HUES48 (cell line): Measurements from ENCODE around the gene CD93.

ENCODE experiments used
- H3K27ac ChIP-seq: one replicate; pipeline ENCODE4 v1.7.0; 2013; ENCODE audit warnings: low read depth, low read length, inconsistent platforms
- H3K27me3 ChIP-seq: 2 replicates; pipeline ENCODE4 v1.6.1; 2013; ENCODE audit warnings: mild to moderate bottlenecking, low read length; ENCODE audit not compliant: control insufficient read depth, insufficient read depth
- H3K36me3 ChIP-seq: 2 replicates; pipeline ENCODE4 v1.6.1; 2013; ENCODE audit warnings: low read length; ENCODE audit not compliant: control insufficient read depth, insufficient read depth
- H3K4me1 ChIP-seq: 2 replicates; pipeline ENCODE4 v1.6.1; 2013; ENCODE audit warnings: mild to moderate bottlenecking, low read length; ENCODE audit not compliant: control insufficient read depth, insufficient read depth
- H3K4me3 ChIP-seq: 2 replicates; pipeline ENCODE4 v1.5.1; 2013; ENCODE audit warnings: mild to moderate bottlenecking, low read depth, low read length
- H3K9ac ChIP-seq: 2 replicates; pipeline ENCODE4 v1.6.1; 2013; ENCODE audit warnings: mild to moderate bottlenecking, low read depth, low read length, moderate library complexity
- H3K9me3 ChIP-seq: 2 replicates; pipeline ENCODE4 v1.6.1; 2013; ENCODE audit warnings: low read length; ENCODE audit not compliant: control insufficient read depth, insufficient read depth

The CD93 gene

GRCh38 chr20:23097636-23098580 is 11.8 kb upstream of the CD93 start:
- H3K4me3 ChIP-seq, result no peak overlapping the region

GRCh38 chr20:23096986-23097520 is 10.9 kb upstream of the CD93 start:
- H3K27ac ChIP-seq, result no peak overlapping the region
- H3K4me3 ChIP-seq, result no peak overlapping the region
- H3K36me3 ChIP-seq, result no peaks in the 10 kb centered on the region
- H3K4me1 ChIP-seq, result no peaks in the 10 kb centered on the region; the same call in 1 of the 2 replicates
- no peak overlapping the region for H3K9ac ChIP-seq
- no peaks in the 10 kb centered on the region for H3K27me3 ChIP-seq
- no peaks in the 10 kb centered on the region for H3K9me3 ChIP-seq

More at GRCh38 chr20:23097636-23098580, 11.8 kb upstream of the CD93 start:
- Histone ChIP-seq H3K4me1 (no peaks in the 10 kb centered on the region), H3K9me3 (no peaks in the 10 kb centered on the region), H3K27me3 (no peaks in the 10 kb centered on the region), H3K27ac (no peak overlapping the region), H3K9ac (no peak overlapping the region), H3K36me3 (no peaks in the 10 kb centered on the region)

- Histone ChIP-seq H3K9ac (no peak overlapping the region), H3K27me3 (no peaks in the 10 kb centered on the region), H3K4me1 (no peaks in the 10 kb centered on the region; the same call in 1 of the 2 replicates), H3K9me3 (no peaks in the 10 kb centered on the region), H3K27ac (no peak overlapping the region), H3K4me3 (no peak overlapping the region), H3K36me3 (no peaks in the 10 kb centered on the region)
Measured at GRCh38 chr20:23096097-23096496, 10.0 kb upstream of the CD93 start.

GRCh38 chr20:23095499-23095898 is 9.4 kb upstream of the CD93 start:
- H3K27ac ChIP-seq, result no peak overlapping the region

GRCh38 chr20:23094927-23095326 is 8.8 kb upstream of the CD93 start:
- Histone ChIP-seq H3K36me3 (no peaks in the 10 kb centered on the region), H3K9ac (no peak overlapping the region), H3K27ac (no peak overlapping the region), H3K9me3 (no peaks in the 10 kb centered on the region), H3K27me3 (no peaks in the 10 kb centered on the region), H3K4me3 (no peak overlapping the region), H3K4me1 (no peaks in the 10 kb centered on the region; the same call in 1 of the 2 replicates)

More at GRCh38 chr20:23095499-23095898, 9.4 kb upstream of the CD93 start:
- Histone ChIP-seq H3K9ac (no peak overlapping the region), H3K9me3 (no peaks in the 10 kb centered on the region), H3K4me1 (no peaks in the 10 kb centered on the region; the same call in 1 of the 2 replicates), H3K27me3 (no peaks in the 10 kb centered on the region), H3K36me3 (no peaks in the 10 kb centered on the region), H3K4me3 (no peak overlapping the region)

GRCh38 chr20:23094213-23094896 is 8.2 kb upstream of the CD93 start:
- Histone ChIP-seq H3K36me3 (no peaks in the 10 kb centered on the region), H3K27me3 (no peaks in the 10 kb centered on the region), H3K9ac (no peak overlapping the region), H3K27ac (no peak overlapping the region), H3K4me3 (no peak overlapping the region), H3K4me1 (no peaks in the 10 kb centered on the region; the same call in 1 of the 2 replicates), H3K9me3 (no peaks in the 10 kb centered on the region)

- no peaks in the 10 kb centered on the region for H3K36me3 ChIP-seq
- H3K4me1 ChIP-seq, result no peaks in the 10 kb centered on the region; the same call in 1 of the 2 replicates
- H3K4me3 ChIP-seq, result no peak overlapping the region
- no peak overlapping the region for H3K9ac ChIP-seq
- no peak overlapping the region for H3K27ac ChIP-seq
- H3K27me3 ChIP-seq, result no peaks in the 10 kb centered on the region
- H3K9me3 ChIP-seq, result no peaks in the 10 kb centered on the region
Measured at GRCh38 chr20:23093613-23094012, 7.5 kb upstream of the CD93 start.

DNA sequence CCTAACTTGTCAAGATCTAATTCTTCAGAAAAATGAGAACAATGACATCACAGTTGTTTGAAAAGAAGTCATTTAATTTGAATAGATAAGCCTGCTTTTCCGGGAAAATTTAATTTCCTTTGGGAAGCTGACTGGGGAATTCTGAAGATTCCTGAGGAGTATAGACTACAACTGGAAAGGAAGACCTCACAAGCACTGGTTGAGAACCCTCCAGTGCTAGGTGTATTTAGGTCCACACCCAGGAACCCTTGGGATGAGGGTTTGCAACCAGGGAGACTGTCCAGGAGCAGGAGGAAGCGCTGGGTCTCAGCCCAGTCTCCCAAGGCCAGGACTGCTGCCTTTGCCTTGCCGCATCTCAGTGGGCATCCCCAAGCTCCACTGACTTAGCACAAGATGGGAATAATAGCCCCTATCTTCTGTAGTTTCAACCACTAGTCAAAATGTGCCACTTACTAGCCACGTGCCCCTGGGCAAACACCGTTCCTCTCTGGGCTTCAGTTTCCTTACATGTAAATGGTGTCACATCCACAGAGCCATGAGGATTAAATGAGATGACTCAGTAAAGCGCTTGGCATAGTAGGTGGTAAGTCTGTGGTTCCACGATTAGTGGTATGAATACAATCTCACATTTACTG is 6.9 kb upstream of the CD93 start:
- H3K4me1 ChIP-seq, result no peaks in the 10 kb centered on the region; the same call in 1 of the 2 replicates
- no peak overlapping the region for H3K9ac ChIP-seq
- H3K27me3 ChIP-seq, result no peaks in the 10 kb centered on the region
- no peak overlapping the region for H3K4me3 ChIP-seq
- no peaks in the 10 kb centered on the region for H3K36me3 ChIP-seq
- H3K9me3 ChIP-seq, result no peaks in the 10 kb centered on the region
- H3K27ac ChIP-seq, result no peak overlapping the region

DNA sequence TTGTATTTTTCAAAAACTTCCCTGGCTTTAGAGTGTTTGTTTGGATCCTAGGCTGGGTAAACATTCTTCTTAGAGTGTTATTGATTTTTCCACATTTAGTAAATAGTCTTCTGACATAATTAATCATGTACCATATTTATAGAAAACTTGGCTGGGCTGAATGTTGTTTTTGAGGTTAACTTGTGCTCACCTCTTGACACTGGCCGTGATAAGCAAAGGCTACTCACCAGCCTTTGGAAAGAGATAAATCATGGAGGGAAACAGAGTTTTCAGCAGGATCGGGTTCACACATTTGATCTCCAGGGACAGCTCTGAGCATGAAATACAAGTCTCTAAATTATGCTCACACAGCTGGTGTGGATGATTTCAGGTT is 6.2 kb upstream of the CD93 start:
- H3K36me3 ChIP-seq, result no peaks in the 10 kb centered on the region
- H3K27me3 ChIP-seq, result no peaks in the 10 kb centered on the region
- H3K4me1 ChIP-seq, result no peaks in the 10 kb centered on the region; the same call in 1 of the 2 replicates
- no peaks in the 10 kb centered on the region for H3K9me3 ChIP-seq
- no peak overlapping the region for H3K9ac ChIP-seq
- H3K4me3 ChIP-seq, result no peak overlapping the region
- no peak overlapping the region for H3K27ac ChIP-seq

DNA sequence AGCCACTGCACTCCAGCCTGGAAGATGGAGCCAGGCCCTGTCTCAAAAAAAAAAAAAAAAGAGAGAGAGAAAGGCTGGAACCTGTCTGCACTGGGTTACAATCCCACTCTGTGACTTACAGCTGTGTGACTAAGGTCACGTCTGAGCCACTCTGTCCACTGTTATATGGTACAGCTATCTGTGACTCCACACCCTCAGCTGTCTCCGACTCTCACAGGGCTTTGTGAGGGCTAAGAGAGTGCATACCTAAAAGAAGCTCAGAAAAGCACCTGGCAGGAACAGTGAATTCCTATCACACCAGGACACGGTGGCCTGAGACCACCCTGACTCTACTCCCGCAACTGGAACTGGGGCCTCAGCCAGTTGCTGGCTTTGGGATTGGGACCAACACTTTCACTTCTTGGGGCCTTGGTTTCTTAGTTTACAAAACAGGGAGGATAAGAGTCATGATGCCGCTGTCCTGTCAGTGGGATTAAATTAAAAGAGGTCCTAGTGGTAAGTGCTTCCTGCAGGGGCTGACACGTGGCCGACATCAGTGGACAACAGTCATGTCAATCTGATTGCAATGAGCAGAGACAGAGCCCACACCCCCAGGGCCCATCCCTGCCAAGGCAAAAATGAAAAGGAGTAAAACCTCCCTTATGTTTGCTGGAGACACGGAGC is 5.7 kb upstream of the CD93 start:
- Histone ChIP-seq H3K36me3 (no peaks in the 10 kb centered on the region), H3K27me3 (no peaks in the 10 kb centered on the region), H3K9me3 (no peaks in the 10 kb centered on the region), H3K27ac (no peak overlapping the region), H3K4me3 (no peak overlapping the region), H3K9ac (no peak overlapping the region), H3K4me1 (no peaks in the 10 kb centered on the region; the same call in 1 of the 2 replicates)
